ENCODE data around the gene CDRT4.

Gene CDRT4

GRCh38 chr17:15438491-15439105, 28.8 kb downstream of the CDRT4 start:
- no peak for DNase-seq (ENCODE audit: low spot score)

DNA sequence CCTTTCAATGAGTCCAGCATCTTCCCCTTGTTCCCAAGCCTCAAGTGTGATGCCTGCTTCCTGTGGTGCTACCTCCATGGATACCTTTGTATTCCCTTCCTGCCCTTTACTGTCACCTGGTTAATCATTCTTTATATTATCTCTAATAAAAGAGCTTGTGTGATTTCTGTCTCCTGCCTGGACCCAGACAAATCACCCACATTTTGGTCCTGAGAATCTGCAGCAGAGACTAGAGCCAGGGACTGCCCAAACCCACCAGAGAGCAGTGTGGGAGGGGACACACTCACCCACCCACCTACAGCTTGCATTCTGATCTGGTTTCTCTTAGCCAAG, 30.2 kb downstream of the CDRT4 start:
- ChIA-PET CTCF (no interaction called here), POLR2A (ENCODE audit: low non-redundant PET) (no interaction called here)
- no peak overlapping the region for H3K27ac ChIP-seq
- DNase-seq (ENCODE audit: low spot score): no peak
- no peak for TF ChIP-seq CTCF (conservative IDR thresholded peaks at IDR 0.05; ENCODE audit: low read depth)

More at GRCh38 chr17:15438491-15439105, 28.8 kb downstream of the CDRT4 start:
- H3K27ac ChIP-seq: no peak overlapping the region
- ChIA-PET CTCF (no interaction called here), POLR2A (ENCODE audit: low non-redundant PET) (no interaction called here)
- TF ChIP-seq CTCF (conservative IDR thresholded peaks at IDR 0.05; ENCODE audit: low read depth): no peak

- ChIA-PET POLR2A (ENCODE audit: low non-redundant PET) (no interaction called here), CTCF (no interaction called here)
- no peak for TF ChIP-seq CTCF (conservative IDR thresholded peaks at IDR 0.05; ENCODE audit: low read depth)
- no peak for DNase-seq (ENCODE audit: low spot score)
- H3K27ac ChIP-seq: no peak overlapping the region
Observed at GRCh38 chr17:15436473-15437302, 30.7 kb downstream of the CDRT4 start.

- CTCF ChIA-PET: interaction anchor here (0.5 kb wide), 1 partner anchor 8 kb away, joined by 3 read pairs; no protein-coding TSS in a partner anchor
- H3K27ac ChIP-seq: no peak overlapping the region
- no peak for DNase-seq (ENCODE audit: low spot score)
- POLR2A ChIA-PET (ENCODE audit: low non-redundant PET): no interaction called here
- TF ChIP-seq CTCF (conservative IDR thresholded peaks at IDR 0.05; ENCODE audit: low read depth): no peak
Observed at GRCh38 chr17:15434956-15435355, 32.5 kb downstream of the CDRT4 start.

- ChIA-PET POLR2A (ENCODE audit: low non-redundant PET) (no interaction called here), CTCF (no interaction called here)
- DNase-seq (ENCODE audit: low spot score): no peak
- no peak overlapping the region for H3K27ac ChIP-seq
- no peak for TF ChIP-seq CTCF (conservative IDR thresholded peaks at IDR 0.05; ENCODE audit: low read depth)
Observed at GRCh38 chr17:15432807-15433611, 34.4 kb downstream of the CDRT4 start.

- CTCF ChIA-PET: no interaction called here
- no peak overlapping the region for H3K27ac ChIP-seq
- TF ChIP-seq CTCF (conservative IDR thresholded peaks at IDR 0.05; ENCODE audit: low read depth): no peak
- POLR2A ChIA-PET (ENCODE audit: low non-redundant PET): no interaction called here
- no peak for DNase-seq (ENCODE audit: low spot score)
Observed at GRCh38 chr17:15431766-15432165, 35.7 kb downstream of the CDRT4 start.
